Uterus (tissue), 4 donors: Measurements from ENCODE around the gene ACIN1. TPM values are rescaled to one million over a fixed set of nuclear protein-coding genes. Genes with fewer than 3 reads are reported as not detected.
A peak's percentile ranks its signal among the peaks of the same experiment; 100 is the strongest.

ENCODE experiments used
- DNase-seq, 2 donors: peaks; one replicate each; pipeline ENCODE4 v3.0.0-alpha.2; 2019 to 2020
- H3K27ac ChIP-seq, 2 donors: fragments of 200-600 bp; sonication (generic); 1 replicate in 1 of 2; 2 replicates in 1 of 2; pipeline ENCODE4 v1.5.1; 2016 to 2018
- H3K27me3 ChIP-seq, 2 donors: fragments of 200-600 bp; sonication (generic); one replicate each; pipeline ENCODE4 v1.5.1; 2018 to 2019; ENCODE audit warnings: control low read depth in 1 of 2
- H3K36me3 ChIP-seq, 2 donors: fragments of 200-600 bp; sonication (generic); one replicate each; pipeline ENCODE4 v1.5.1; 2019; ENCODE audit warnings: control low read depth in 1 of 2
- H3K4me1 ChIP-seq, 2 donors: fragments of 200-600 bp; sonication (generic); one replicate each; pipeline ENCODE4 v1.5.1; 2018 to 2019; ENCODE audit warnings: control low read depth in 1 of 2
- H3K4me3 ChIP-seq, 2 donors: fragments of 200-600 bp; sonication (generic); 1 replicate in 1 of 2; 2 replicates in 1 of 2; pipeline ENCODE4 v1.5.1; 2018 to 2019; ENCODE audit warnings: mild to moderate bottlenecking in 1 of 2
- H3K9me3 ChIP-seq, 2 donors: fragments of 200-600 bp; sonication (generic); one replicate each; pipeline ENCODE4 v1.5.1; 2019; ENCODE audit warnings: control low read depth in 1 of 2
- POLR2A ChIP-seq, 2 donors: fragments of 450-650 bp; IDR thresholded peaks; one replicate each; pipeline ENCODE4 v1.6.1; 2016; ENCODE audit warnings: antibody characterized with exemption in 2 of 2, mild to moderate bottlenecking in 1 of 2, moderate library complexity in 1 of 2
- intact Hi-C: fragments of 100-400 bp; cut with DNase I; formaldehyde crosslinking; loops from one replicate; pipeline ENCODE4 v1.15.1; 2023; ENCODE audit warnings: low total_unique reads
- total RNA-seq, 4 donors: library from RNA; depleted of rRNA in 3 of 4; stranded (reverse); fragments of >200 nt in 3 of 4; gene quantifications; one replicate each; pipeline versions ENCODE4 v1.1.0 to v1.2.4, GENCODE V29; 2014 to 2023
- TF ChIP-seq, protein P1 (sequence below), 4 experiments: fragments of 200-600 bp in 2 of 4; fragments of 450-650 bp in 2 of 4; sonication (generic) in 2 of 4; IDR thresholded peaks; one replicate each; pipeline ENCODE4 v1.5.1; 2016 to 2019; ENCODE audit warnings: antibody characterized with exemption in 4 of 4, mild to moderate bottlenecking in 2 of 4, moderate library complexity in 1 of 4
- donor health status: DM: yes; HTN: yes; CAD: no.

ACIN1 gene
- total RNA-seq, 4 donors from 2014 or later: 52.3 to 194 (median 77.1) TPM

GRCh38 chr14:23127861-23128260, 32.9 kb upstream of the ACIN1 start:
- no peak overlapping the region for H3K4me3 ChIP-seq
- H3K9me3 ChIP-seq: no peaks in the 10 kb centered on the region
- peaks cover 0 to 4% of the 10 kb centered on the region in 2 donors for H3K4me1 ChIP-seq
- no peaks in the 10 kb centered on the region for H3K27me3 ChIP-seq
- H3K36me3 ChIP-seq: no peaks in the 10 kb centered on the region
- H3K27ac ChIP-seq: peak overlapping the region in 1 of 2 donors; percentile 56
- TF ChIP-seq, protein P1, sequence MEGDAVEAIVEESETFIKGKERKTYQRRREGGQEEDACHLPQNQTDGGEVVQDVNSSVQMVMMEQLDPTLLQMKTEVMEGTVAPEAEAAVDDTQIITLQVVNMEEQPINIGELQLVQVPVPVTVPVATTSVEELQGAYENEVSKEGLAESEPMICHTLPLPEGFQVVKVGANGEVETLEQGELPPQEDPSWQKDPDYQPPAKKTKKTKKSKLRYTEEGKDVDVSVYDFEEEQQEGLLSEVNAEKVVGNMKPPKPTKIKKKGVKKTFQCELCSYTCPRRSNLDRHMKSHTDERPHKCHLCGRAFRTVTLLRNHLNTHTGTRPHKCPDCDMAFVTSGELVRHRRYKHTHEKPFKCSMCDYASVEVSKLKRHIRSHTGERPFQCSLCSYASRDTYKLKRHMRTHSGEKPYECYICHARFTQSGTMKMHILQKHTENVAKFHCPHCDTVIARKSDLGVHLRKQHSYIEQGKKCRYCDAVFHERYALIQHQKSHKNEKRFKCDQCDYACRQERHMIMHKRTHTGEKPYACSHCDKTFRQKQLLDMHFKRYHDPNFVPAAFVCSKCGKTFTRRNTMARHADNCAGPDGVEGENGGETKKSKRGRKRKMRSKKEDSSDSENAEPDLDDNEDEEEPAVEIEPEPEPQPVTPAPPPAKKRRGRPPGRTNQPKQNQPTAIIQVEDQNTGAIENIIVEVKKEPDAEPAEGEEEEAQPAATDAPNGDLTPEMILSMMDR (IDR thresholded peaks at IDR 0.05): no peak
- TF ChIP-seq POLR2A (IDR thresholded peaks at IDR 0.05): no peak
- DNase-seq: no peak
- intact Hi-C loops: no loop called here

- H3K4me3 ChIP-seq: no peak overlapping the region
- intact Hi-C loops: no loop called here
- H3K27ac ChIP-seq: peak overlapping the region; percentile 56 to 67
- H3K36me3 ChIP-seq: no peaks in the 10 kb centered on the region
- peaks cover 0 to 4% of the 10 kb centered on the region in 2 donors for H3K4me1 ChIP-seq
- no peak for TF ChIP-seq POLR2A (IDR thresholded peaks at IDR 0.05)
- TF ChIP-seq, protein P1 (IDR thresholded peaks at IDR 0.05): no peak
- H3K27me3 ChIP-seq: no peaks in the 10 kb centered on the region
- H3K9me3 ChIP-seq: no peaks in the 10 kb centered on the region
- no peak for DNase-seq
Observed at GRCh38 chr14:23126548-23127278, 31.8 kb upstream of the ACIN1 start.

GRCh38 chr14:23125933-23126524, 31.1 kb upstream of the ACIN1 start:
- TF ChIP-seq, protein P1 (IDR thresholded peaks at IDR 0.05): no peak
- TF ChIP-seq POLR2A (IDR thresholded peaks at IDR 0.05): no peak
- intact Hi-C loops: no loop called here
- H3K27ac ChIP-seq: peak overlapping the region; percentile 56 to 67
- peak in 1 of 2 donors; percentile 54 for DNase-seq
- H3K9me3 ChIP-seq: no peaks in the 10 kb centered on the region
- H3K4me1 ChIP-seq: peaks cover 0 to 7% of the 10 kb centered on the region in 2 donors
- no peaks in the 10 kb centered on the region for H3K36me3 ChIP-seq
- H3K27me3 ChIP-seq: no peaks in the 10 kb centered on the region
- no peak overlapping the region for H3K4me3 ChIP-seq

DNA sequence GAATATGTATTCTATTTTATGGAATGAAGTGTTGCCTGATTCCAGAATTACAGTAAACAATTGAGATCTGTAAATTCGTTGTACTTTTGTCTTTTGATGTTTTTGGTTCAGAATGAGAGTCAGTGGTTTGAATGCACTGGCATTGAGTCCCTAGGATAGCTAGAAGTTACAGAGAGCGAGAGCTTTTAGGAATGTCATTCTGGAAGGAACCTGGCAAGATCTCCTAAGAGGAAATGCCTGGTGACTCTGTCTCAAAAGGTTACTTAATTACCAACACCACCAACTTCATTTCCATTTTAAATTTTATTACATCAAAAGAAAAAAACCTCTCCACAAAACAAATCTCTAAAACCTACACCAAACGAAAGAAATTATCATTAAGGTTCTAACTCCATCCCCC, 30.1 kb upstream of the ACIN1 start:
- no peaks in the 10 kb centered on the region for H3K9me3 ChIP-seq
- H3K27me3 ChIP-seq: no peaks in the 10 kb centered on the region
- no peak for TF ChIP-seq POLR2A (IDR thresholded peaks at IDR 0.05)
- TF ChIP-seq, protein P1 (IDR thresholded peaks at IDR 0.05): no peak
- no peak overlapping the region for H3K4me3 ChIP-seq
- intact Hi-C loops: no loop called here
- peaks cover 0 to 8% of the 10 kb centered on the region in 2 donors for H3K4me1 ChIP-seq
- peak overlapping the region in 1 of 2 donors; percentile 67 for H3K27ac ChIP-seq
- DNase-seq: no peak
- H3K36me3 ChIP-seq: no peaks in the 10 kb centered on the region

DNA sequence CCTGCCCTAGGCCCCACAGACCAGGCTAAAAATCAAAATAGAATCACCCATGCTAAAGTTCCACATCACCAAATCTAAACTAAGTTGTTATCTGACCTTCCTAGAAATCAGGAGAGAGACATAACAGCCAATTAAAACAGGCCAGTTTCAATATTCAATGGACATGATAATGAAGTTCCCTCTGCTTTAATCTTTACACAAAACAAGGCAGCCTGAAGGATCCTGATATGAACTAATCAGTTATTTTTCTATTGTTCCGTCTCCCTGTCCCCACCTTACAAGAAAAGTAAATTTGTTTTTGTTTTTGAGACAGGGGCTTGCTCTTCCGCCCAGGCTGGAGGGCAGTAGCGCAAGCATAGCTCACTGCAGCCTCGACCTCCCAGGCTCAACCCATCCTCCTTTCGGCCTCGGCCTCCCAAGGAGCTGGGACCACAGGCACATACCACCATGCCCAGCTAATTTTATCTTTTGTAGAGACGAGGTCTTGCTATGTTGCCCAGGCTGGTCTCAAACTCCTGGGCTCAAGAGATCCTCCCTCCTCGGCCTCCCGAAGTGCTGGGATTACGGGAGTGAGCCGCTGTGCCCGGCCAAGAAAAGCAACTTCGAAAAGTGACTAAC, 29.5 kb upstream of the ACIN1 start:
- H3K4me1 ChIP-seq: peaks cover 0 to 8% of the 10 kb centered on the region in 2 donors
- no peak for TF ChIP-seq POLR2A (IDR thresholded peaks at IDR 0.05)
- DNase-seq: no peak
- H3K27me3 ChIP-seq: no peaks in the 10 kb centered on the region
- H3K9me3 ChIP-seq: no peaks in the 10 kb centered on the region
- no peaks in the 10 kb centered on the region for H3K36me3 ChIP-seq
- no peak overlapping the region for H3K4me3 ChIP-seq
- intact Hi-C loops: no loop called here
- H3K27ac ChIP-seq: peak overlapping the region; percentile 28 to 83
